A549 (cell line): ENCODE measurements around the gene OR8S1.

Experiments
- CHD4 ChIP-seq: fragments of 200-600 bp; sonication (generic); IDR thresholded peaks from 2 replicates; pipeline ENCODE4 v1.6.1; 2016; ENCODE audit warnings: antibody characterized with exemption, mild to moderate bottlenecking, borderline replicate concordance
- CTCF ChIP-seq: fragments of >200 bp; sonication (Bioruptor Twin); formaldehyde crosslinking; IDR thresholded peaks from 3 replicates; pipeline ENCODE4 v1.5.1; 2016
- JUNB ChIP-seq: fragments of >200 bp; sonication (Bioruptor Twin); formaldehyde crosslinking; IDR thresholded peaks from 2 replicates; pipeline ENCODE4 v1.6.1; 2016
- KDM1A ChIP-seq: fragments of 200-600 bp; sonication (generic); IDR thresholded peaks from 2 replicates; pipeline ENCODE4 v1.6.1; 2016; ENCODE audit warnings: low read depth, mild to moderate bottlenecking

GRCh38 chr12:48532601-48533000 is 7.2 kb downstream of the OR8S1 start:
- TF ChIP-seq KDM1A (no peak), CTCF (no peak), JUNB (no peak), CHD4 (no peak)
